Stimulated activated CD8-positive, alpha-beta memory T cell treated with anti-CD3 and anti-CD28 coated beads, Interleukin-2, amount 100 ng/mL, for 48 hours (primary cell): ENCODE data around the gene ANKRD16.
"Not testable (repeated sequence)": the region's sequence is repeated elsewhere in the genome, so short reads cannot be mapped to it uniquely, and the experiment has no call there.

Experiments
- DNase-seq, 2 donors: peaks; one replicate each; pipeline ENCODE4 v3.0.0-alpha.2; 2020; ENCODE audit warnings: low read depth in 2 of 2

ANKRD16 gene

DNA sequence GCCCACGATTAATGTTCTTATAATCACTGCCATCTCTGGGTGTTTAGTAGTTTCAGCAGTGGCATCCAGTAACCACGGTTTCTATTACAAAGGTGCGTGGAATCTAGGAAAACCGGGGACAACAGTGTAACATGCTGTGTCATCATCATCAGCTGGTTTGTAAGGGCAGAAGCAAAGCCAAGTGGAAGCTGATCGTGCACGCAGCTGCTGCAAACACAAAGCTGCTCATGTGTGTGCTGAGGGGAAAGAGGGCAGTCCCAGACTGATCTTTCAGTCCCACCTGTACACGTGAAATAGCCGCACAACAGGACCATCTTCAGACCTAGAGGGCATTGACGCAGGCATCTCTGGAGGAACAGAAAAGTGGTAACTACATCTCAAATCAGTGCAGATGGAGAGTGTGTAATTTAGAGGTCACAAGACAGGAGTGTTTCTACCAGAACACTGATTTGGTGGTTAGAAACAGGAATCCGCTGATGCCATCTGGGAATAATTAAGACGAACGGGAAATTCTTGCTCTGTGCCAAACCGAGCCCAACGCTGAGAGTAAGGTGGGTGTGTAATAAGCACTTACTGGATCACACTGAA is 13.4 kb downstream of the ANKRD16 start:
- no peak for DNase-seq

DNA sequence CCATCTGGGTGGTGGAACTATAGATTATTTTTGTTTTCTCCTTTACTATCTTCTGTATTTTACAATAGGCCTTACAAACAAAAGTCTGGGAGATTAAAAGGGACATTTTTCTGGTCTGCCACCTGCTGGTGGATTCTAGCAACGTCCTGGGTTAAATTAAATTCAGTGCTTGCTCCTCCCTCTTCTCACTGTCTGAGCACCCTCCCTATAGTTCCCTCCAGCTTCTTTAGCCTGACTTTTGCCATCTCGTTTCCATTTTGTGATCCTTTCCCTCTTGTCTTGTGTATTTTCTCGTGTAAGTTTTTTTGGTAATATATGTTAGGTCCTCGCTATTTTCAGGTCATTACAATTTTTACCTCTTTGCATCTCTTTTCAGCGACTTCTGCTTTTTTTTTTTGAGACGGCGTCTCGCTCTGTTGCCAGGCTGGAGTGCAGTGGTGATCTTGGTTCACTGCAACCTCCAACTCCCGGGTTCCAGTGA is 16.1 kb downstream of the ANKRD16 start:
- peak; percentile 29 to 49 for DNase-seq

DNA sequence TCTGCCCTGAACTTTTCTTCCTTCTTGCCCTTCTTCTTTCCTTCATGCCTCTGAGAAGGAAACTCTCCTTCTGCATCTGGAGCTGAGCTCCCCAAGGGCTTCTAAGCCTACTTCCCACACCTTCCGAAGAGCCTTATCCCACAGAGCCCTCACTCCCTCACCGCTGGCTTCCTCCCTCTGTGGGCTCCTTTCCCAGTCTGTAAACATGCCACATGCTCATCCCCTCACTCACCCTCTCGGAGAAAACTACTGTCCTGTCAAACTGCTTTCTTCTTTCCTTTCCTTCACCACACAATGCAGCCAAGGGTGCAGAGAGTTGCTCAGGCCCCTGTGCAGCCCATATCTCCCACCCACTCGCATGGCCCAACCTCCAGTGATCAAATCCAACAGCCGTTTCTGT is 18.1 kb downstream of the ANKRD16 start:
- DNase-seq = no peak

DNA sequence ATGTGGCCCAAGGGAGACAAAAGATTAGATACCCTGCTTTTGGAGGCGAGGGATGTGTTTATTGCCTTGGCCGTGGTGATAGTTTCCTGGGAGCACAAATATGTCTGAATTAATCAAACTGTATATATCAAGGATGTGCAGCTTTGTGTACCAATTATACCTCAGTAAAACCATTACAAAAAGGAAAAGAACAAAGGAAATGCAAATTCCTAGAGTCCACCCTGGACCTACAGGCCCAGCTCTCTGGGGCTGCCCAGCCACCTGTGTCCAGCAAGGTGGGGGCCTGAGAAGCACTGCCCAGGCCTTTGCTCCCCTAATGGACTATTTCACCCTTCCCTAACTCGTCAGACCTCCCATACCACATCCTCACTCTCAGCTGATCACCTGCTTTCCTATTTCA is 20.5 kb downstream of the ANKRD16 start:
- no peak for DNase-seq

DNA sequence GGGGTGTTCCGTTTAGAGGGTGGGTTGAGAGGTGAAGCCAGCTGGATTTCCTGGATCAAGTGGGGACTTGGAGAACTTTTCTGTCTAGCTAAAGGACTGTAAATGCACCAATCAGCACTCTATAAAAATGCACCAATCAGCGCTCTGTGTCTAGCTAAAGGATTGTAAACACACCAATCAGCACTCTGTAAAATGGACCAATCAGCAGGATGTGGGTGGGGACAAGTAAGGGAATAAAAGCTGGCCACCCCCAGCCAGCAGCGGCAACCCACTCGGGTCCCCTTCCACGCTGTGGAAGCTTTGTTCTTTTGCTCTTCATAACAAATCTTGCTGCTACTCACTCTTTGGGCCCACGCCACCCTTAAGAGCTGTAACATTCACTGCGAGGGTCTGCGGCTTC is 21.3 kb downstream of the ANKRD16 start:
- not testable (repeated sequence) for DNase-seq

DNA sequence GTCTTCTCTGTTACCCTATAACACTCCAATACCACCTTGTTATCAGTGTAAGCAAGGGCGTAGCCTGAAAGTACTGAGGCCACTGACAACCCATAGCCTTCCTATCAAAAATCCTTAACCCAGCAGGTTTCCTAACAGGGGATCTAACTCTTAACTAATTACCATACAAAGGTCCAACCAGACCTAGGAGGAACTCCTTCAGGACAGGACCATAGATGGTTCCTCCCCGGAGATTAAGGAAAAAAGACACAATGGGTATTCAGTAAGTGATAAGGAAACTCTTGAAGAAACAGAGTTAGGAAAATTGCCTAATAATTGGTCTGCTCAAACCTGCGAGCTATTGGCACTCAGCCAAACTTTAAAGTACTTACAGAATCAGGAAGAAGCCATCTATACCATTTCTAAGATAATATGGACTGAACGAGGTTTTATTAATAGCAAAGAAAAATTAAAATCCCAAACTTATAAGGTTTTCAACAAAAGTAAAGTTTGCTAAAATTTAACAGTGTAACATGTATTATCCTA is 22.5 kb downstream of the ANKRD16 start:
- not testable (repeated sequence) for DNase-seq

DNA sequence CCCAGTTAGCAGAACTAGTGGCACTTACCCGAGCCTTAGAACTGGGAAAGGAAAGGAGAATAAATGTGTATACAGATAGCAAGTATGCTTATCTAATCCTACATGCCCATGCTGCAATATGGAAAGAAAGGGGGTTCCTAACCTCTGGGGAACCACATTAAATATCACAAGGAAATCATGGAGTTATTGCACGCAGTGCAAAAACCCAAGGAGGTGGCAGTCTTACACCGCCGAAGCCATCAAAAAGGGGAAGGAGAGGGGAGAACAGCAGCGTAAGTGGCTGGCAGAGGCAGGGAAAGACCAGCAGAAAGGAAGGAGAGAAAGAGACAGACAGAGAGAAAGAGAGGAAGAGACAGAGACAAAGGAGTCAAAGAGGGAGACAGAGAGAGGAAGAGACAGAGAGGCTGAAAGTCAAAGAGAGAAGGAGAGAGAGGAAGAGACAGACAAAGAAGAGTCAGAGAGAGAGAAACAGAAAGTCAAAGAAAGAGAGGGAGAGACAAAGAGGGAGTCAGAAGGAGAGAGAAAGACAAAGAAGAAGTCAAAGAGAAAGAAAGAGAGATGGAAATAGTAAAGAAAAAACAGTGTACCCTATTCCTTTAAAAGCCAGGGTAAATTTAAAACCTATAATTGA is 23.1 kb downstream of the ANKRD16 start:
- DNase-seq = not testable (repeated sequence)

DNA sequence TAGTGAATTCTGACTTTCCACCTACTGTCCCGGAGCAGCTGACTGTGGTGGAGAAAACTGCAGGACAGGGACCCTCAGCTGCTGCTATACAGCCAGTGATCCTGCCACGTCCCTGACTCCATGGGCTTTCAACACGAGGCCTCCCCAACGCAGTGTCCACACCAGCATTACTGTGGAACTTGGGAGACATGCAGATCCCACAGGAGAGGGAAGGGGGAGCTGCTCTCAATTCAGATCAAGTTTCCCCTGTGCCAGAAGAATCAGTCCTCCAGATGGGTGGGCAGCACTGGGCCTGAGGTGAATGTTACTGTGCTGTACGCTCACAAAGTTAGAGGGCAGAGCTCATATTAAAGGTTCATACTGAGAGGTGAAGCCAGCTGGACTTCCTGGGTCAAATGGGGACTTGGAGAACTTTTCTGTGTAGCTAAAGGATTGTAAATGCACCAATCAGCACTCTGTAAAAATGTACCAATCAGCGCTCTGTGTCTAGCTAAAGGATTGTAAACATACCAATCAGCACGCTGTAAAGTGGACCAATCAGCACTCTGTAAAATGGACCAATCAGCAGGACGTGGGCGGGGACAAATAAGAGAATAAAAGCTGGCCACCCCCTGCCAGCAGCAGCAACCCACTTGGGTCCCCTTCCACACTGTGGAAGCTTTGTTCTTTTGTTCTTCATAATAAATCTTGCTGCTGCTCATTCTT is 26.6 kb downstream of the ANKRD16 start:
- not testable (repeated sequence) for DNase-seq

DNA sequence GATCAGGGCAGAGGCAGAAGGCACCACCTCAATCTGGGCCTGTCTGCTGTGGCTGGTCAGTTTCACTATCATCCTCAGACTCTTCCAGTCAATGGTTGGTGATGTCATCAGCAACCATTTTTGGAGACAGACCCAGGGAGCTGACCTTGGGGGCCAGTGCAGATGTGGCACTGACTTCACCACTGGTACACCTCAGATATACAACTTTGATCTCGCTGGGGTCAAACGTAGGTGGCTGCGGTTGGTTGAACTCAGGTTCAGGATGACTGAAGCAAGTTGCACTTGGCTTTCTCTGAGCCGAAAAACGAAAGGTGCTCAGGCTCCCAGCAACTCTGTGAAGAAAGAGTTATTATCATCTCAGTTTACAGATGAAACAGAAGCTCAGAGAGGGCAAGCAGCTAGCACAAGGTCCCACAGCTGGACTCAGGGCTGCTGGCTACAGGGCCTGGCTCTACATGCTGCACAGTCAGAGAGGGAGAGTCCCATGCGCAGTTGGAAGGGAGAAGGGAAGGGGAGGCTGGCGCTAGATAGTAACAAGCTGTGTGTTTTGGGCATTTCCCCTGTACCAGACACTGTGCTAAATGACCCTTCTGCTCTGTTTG is 27.2 kb downstream of the ANKRD16 start:
- DNase-seq = peak in 1 of 2 donors; percentile 30

DNA sequence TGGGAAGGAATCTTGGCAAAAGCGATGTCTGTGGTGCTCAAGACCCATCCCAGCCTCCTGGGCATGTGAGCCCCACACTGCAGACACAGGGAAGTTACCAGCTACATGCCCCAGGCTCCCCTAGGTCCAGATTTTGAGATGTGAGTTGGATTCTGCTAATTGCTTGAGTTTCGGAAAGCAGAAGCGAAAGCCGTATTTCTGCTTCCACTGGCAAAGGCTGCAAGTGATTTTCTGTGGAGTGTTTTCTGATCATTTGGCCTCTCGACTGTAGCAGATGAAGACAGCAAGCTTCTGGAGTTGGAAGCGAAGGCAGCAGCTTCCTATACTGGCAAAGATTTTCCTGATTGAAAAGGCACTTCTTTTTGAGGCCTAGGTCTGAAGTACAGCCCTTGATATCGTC is 29.6 kb downstream of the ANKRD16 start:
- DNase-seq = no peak

DNA sequence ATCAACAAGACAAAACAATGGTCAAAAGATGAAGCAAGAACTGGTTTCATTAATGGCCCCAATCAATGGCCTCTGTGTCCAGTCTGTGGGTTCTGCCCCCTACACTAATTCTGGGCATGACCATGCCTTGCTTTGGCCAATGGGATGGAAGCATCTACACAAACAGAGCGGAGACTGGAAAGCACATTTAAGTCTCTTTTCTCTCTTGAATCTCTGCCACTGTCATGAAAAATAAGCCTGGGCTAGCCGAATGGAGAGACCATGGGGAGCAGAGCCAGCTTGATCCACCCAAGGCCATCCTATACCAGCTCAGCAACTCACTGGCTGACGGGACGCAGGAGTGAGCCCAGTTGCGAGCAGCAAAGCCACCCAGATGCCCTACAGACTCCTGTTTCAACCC is 30.9 kb downstream of the ANKRD16 start:
- no peak for DNase-seq

DNA sequence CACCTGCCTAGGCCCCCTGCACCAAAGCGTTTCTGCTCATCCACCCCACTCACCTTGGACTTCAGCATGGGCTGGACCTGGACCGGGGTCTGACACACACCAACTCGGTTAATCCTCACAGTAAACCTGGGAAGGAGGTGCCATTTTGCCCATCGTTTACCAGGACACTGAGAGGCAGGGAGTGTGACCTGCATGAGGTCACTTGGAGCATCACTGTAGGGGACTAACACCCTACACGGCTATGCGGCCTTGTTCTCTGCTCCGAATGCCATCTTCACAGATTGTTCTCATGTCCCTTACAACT is 33.0 kb downstream of the ANKRD16 start:
- no peak for DNase-seq

DNA sequence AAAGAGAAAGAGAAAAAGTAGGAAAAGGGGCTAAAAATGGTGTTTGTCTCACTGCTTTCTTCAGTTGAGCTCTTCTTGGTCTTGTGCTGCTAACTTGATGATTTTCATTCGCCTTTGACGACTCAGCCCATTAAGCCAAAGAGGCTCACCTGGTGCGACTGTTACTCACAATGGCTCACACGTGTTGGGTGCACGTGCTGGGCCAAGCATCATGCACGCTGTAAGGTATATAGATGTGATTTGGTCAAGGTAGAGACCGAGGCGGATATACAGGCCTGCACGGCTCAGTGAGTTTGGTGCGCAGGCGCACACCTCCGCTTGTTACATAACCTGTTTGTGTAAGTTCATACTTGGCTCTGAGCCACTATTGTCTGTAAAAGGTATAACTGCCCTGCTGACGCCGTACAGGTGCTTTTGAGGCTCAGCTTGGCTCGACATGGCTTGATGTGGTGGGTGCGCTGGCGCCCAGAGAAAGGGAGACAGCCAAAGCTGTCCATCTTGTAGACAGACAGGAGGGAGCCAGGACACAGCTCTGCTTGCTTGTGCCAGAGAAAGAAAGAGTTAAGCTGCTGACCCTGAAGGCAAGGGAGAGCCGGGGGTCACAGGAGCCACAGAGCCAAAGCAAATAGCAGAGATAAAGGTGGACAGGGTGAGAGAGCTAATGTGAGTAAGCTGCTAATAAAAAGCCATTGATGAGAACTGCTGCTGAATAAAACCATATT is 33.6 kb downstream of the ANKRD16 start:
- no peak for DNase-seq

DNA sequence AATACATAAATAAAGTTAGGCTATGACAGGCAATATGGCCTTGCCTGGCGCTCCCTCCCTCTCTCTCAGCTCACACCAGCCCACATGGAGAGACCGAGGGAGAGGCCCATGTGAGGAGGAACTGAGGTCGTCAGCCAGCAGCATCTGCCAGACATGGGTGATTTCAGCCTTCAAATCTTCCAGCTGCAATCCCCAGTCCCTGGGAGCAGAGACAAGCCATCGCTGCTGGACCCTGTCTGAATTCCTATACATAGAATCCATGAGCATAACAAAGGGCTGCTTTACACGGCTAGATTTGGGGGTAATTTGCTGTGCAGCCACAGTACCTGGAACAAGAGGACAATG is 35.6 kb downstream of the ANKRD16 start:
- DNase-seq = no peak

DNA sequence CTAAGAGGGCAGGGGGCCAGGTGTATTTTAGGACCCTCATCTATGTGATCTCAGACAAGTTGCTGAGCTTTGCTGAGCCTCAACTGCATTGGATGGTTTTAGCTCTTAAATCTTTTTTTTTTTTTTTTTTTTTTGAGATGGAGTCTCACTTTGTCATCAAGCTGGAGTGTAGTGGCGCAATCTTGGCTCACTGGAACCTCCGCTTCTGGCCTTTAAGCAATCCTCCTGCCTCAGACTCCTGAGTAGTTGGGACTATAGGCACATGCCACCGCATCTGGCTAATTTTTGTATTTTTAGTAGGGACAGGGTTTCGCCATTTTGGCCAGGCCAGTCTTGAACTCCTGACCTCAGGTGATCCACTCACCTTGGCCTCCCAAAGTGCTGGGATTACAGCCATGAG is 43.0 kb downstream of the ANKRD16 start:
- not testable (repeated sequence) for DNase-seq

DNA sequence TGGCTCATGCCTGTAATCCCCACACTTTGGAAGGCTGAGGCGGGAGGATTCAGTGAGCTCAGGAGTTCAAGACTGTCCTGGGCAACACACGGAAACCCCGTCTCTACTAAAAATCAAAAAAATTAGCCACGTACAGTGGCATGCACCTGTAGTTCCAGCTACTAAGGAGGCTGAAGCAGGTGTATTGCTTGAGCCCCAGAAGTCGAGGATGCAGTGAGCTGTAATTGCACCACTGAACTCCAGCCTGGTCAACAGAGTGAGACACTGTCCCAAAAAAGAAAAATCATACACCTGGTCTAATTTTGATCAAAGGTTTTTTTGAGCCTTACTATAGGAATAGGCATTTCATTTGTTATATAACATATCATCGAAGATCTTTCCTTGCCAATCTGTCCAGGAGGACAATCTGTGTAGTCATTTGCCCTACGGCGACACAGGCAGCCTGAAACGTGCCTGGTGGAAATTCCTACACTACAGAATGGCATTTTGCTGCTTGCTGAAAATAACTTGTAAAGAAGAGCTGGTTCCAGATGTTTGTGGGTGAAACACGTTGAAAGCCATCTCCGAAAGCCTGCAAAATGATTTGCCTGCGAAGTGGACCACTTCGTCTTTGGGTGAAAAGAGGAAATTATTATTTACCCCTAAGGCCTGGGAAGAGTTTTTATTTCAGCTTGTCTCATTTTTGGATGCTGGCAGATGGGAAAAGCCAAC is 45.2 kb downstream of the ANKRD16 start:
- no peak for DNase-seq

DNA sequence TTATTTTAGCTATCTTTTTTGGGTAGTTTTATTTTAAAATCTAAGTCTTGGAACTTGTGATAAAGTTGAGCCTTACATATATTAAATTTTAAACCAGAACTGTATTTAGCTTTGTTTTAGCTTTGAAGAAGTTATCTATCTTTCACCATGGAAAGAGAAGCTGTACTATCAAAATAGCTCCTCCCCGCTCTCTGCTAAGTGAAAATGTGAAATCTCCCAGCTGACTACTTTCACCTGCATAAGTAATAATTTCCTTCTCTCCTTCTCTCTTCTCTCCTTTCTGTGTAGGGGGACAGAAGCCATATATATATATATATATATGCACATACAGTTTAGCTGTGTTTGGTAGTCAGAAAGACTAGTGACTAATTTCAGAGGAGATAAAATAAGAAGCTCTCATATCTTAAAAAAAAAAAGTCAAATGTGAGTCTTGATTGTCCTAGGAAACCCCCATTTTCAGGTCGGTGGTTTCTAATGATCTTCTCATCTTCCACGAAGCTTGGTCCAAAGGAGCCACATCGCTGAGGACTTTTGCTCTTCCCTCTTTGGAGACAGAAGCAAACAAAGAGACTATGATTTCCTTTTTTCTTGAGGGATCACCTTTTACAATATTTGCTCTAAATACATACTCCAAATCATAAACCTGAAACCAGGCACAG is 45.9 kb downstream of the ANKRD16 start:
- no peak for DNase-seq

DNA sequence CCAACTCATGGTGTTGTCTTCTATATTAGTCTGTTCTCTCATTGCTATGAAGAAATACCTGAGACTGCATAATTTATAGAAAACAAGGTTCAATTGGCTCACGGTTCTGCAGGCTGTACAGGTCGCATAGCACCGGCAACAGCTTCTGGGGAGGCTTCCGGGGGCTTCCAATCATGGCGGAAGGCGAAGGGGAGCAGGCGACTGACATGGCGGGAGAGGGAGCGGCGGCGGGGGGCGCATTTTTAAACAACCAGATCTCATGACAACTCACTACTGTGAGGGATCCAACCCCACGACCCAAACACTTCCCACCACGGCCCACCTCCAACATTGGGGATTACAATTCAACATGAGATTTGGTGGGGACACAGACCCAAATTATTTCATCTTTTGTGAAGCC is 47.7 kb downstream of the ANKRD16 start:
- no peak for DNase-seq

DNA sequence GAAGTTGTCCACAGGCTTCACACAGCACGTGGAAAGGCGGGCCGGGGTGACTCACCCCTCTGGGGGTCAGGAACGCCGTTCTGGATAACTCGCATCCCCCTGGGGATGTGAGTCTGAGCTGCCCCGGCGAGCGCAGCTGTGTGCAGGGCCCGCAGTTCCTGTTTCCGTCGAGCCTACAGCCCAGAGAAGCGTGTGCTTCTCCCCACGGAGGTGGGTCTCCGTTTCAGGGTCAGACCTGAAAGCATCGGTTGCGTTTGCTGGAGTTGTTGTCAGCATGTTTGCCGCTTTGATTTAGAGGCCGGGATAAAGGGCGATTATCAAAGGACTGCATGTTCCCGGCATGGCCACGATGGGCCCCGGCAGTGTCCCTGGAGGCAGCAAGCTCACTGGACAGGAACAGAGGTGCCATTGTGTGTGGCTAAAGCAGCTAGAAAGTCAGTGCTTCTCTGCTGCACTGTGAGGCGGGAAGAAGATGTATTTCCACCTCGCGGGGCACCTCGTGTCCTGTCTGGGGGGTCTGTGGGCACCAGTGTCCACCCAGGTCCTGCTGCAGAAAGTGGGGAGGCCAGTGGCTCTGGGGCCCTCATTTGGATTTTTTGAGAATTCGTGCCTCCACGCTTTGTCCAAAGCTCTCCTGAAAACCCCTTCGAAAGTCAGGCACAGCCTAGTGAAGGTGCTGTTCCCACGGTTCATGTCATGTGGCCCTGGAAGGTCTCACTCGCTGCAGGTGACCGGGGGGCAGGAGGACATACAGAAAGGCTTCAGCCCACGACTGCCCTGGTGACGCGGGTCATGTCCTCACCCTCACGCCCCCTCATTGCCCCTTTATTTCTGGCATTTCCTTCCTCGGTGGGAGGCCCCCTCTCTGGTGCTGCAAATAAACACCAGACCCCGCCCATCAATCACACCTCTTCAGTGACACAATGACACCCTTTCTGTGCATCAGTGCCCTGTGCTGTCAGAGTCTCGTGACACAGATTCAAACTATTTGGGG is 49.1 kb downstream of the ANKRD16 start:
- no peak for DNase-seq

DNA sequence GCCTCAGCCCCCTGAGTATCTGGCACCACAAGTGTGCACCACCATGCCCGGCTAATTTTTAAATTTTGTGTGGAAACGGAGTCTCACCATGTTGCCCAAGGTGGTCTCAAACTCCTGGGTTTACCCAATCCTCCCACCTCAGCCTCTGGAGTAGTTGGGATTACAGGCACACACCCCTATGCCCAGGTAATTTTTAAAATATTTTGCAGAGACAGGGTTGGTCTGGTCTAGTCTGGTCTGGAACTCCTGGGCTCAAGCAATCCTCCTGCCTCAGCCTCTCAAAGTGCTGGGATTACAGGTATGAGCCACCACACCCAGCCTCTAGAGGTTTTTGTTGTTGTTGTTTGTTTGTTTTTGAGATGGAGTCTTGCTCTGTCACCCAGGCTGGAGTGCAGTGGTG is 53.5 kb downstream of the ANKRD16 start:
- not testable (repeated sequence) for DNase-seq
